ENCODE results near the gene C1R. TPM values are rescaled to one million over a fixed set of nuclear protein-coding genes. Genes with fewer than 3 reads are reported as not detected.

C1R gene
- polyA plus RNA-seq, 1 of the 3 experiments (the other 2 are of a cell fraction), result 20.1 TPM

GRCh38 chr12:7136676-7137075 lies 44.4 kb upstream of the C1R start:
- Histone ChIP-seq H3K4me1 (ENCODE audit: control insufficient read depth in 1 of 2, insufficient read depth in 2 of 2, low read depth in 1 of 2, low read length in 1 of 2) (peaks cover 0 to 2% of the 10 kb centered on the region in 2 experiments; a peak in 1 of 4 replicates), H3K9ac (no peak overlapping the region), H2AFZ (ENCODE audit: low read depth) (no peak overlapping the region), H3K36me3 (replicated peaks in 1 of 2; ENCODE audit: control insufficient read depth in 1 of 2, insufficient read depth in 2 of 2, low read length in 1 of 2) (peaks cover 0 to 15% of the 10 kb centered on the region in 2 experiments), H3K9me3 (no peaks in the 10 kb centered on the region), H3F3A (replicated peaks; ENCODE audit: insufficient read depth) (no peaks in the 10 kb centered on the region), H3K9me2 (no peaks in the 10 kb centered on the region), H3K4me2 (no peak overlapping the region), H3K4me3 (ENCODE audit: low read depth in 2 of 2, low read length in 1 of 2) (no peak overlapping the region), H3K27me3 (ENCODE audit: insufficient read depth) (no peaks in the 10 kb centered on the region), H4K20me1 (ENCODE audit: insufficient read depth) (no peaks in the 10 kb centered on the region), H3K79me2 (ENCODE audit: insufficient read depth) (no peaks in the 10 kb centered on the region), H3K27ac (ENCODE audit: low read depth in 2 of 2, low read length in 1 of 2) (no peak overlapping the region)
- CTCF ChIA-PET, result interaction anchor here (1.0 to 1.4 kb wide), 2 partner anchors 8 to 24 kb away, joined by 3 to 4 read pairs; no protein-coding TSS in a partner anchor
- 79% methylated on average over 1 of the region's 3 CpGs for WGBS (ENCODE audit: low lambda C conversion rate)
- no peak for TF ChIP-seq GABPA (IDR thresholded peaks at IDR 0.05; ENCODE audit: low read depth)
- TF ChIP-seq EP300 (IDR thresholded peaks at IDR 0.05; ENCODE audit: borderline replicate concordance in 1 of 2, low read depth in 1 of 2, low read length in 1 of 2), result no peak
- TF ChIP-seq MXI1 (IDR thresholded peaks at IDR 0.05; ENCODE audit: low read depth, low read length), result no peak
- TF ChIP-seq RCOR1 (IDR thresholded peaks at IDR 0.05; ENCODE audit: low read length), result no peak
- TF ChIP-seq TCF12 (IDR thresholded peaks at IDR 0.05), result no peak
- TF ChIP-seq ZBTB33 (IDR thresholded peaks at IDR 0.05; ENCODE audit: borderline replicate concordance, low read depth), result no peak
- no peak for TF ChIP-seq SIN3A (IDR thresholded peaks at IDR 0.05; ENCODE audit: borderline replicate concordance, low read depth, low read length)
- no peak for TF ChIP-seq CTCF (IDR thresholded peaks at IDR 0.05)
- DNase-seq, result no peak
- POLR2A ChIA-PET, result no interaction called here

- no peak for DNase-seq
- Histone ChIP-seq H3K9me2 (no peaks in the 10 kb centered on the region), H3K9ac (no peak overlapping the region), H4K20me1 (ENCODE audit: insufficient read depth) (no peaks in the 10 kb centered on the region), H3K36me3 (replicated peaks in 1 of 2; ENCODE audit: control insufficient read depth in 1 of 2, insufficient read depth in 2 of 2, low read length in 1 of 2) (peaks cover 0 to 15% of the 10 kb centered on the region in 2 experiments), H3K4me3 (ENCODE audit: low read depth in 2 of 2, low read length in 1 of 2) (no peak overlapping the region), H3F3A (replicated peaks; ENCODE audit: insufficient read depth) (no peaks in the 10 kb centered on the region), H3K27ac (ENCODE audit: low read depth in 2 of 2, low read length in 1 of 2) (no peak overlapping the region), H3K27me3 (ENCODE audit: insufficient read depth) (no peaks in the 10 kb centered on the region), H3K9me3 (no peaks in the 10 kb centered on the region), H3K79me2 (ENCODE audit: insufficient read depth) (no peaks in the 10 kb centered on the region), H2AFZ (ENCODE audit: low read depth) (no peak overlapping the region), H3K4me2 (no peak overlapping the region), H3K4me1 (ENCODE audit: control insufficient read depth in 1 of 2, insufficient read depth in 2 of 2, low read depth in 1 of 2, low read length in 1 of 2) (peaks cover 0 to 5% of the 10 kb centered on the region in 2 experiments; a peak in 1 of 4 replicates)
- ChIA-PET POLR2A (no interaction called here), CTCF (interaction anchor here (1.0 to 1.4 kb wide), 2 partner anchors 8 to 23 kb away, joined by 3 to 4 read pairs; no protein-coding TSS in a partner anchor)
- 85% methylated on average over 4 of the region's 7 CpGs for WGBS (ENCODE audit: low lambda C conversion rate)
- TF ChIP-seq EZH2phosphoT487 (IDR thresholded peaks at IDR 0.05; ENCODE audit: borderline replicate concordance, low read depth), result no peak
- TF ChIP-seq, protein P1, sequence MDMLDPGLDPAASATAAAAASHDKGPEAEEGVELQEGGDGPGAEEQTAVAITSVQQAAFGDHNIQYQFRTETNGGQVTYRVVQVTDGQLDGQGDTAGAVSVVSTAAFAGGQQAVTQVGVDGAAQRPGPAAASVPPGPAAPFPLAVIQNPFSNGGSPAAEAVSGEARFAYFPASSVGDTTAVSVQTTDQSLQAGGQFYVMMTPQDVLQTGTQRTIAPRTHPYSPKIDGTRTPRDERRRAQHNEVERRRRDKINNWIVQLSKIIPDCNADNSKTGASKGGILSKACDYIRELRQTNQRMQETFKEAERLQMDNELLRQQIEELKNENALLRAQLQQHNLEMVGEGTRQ (IDR thresholded peaks at IDR 0.05; ENCODE audit: borderline replicate concordance, low read depth, low read length), result no peak
- no peak for TF ChIP-seq RAD21 (IDR thresholded peaks at IDR 0.05; ENCODE audit: low read length)
- no peak for TF ChIP-seq FOXM1 (IDR thresholded peaks at IDR 0.05; ENCODE audit: low read depth)
- no peak for TF ChIP-seq POLR2AphosphoS5 (IDR thresholded peaks at IDR 0.05; ENCODE audit: low read depth, low read length)
- no peak for TF ChIP-seq NRF1 (IDR thresholded peaks at IDR 0.05; ENCODE audit: low read depth, low read length)
- TF ChIP-seq GABPA (IDR thresholded peaks at IDR 0.05; ENCODE audit: low read depth), result no peak
- no peak for TF ChIP-seq TAF1 (IDR thresholded peaks at IDR 0.05; ENCODE audit: borderline replicate concordance, low read depth, low read length)
These were observed 43.8 kb upstream of the C1R start for GRCh38 chr12:7136071-7136470.

Measured in SK-N-SH (cell line).